Measurements from ENCODE around the gene DUSP2.

DNA sequence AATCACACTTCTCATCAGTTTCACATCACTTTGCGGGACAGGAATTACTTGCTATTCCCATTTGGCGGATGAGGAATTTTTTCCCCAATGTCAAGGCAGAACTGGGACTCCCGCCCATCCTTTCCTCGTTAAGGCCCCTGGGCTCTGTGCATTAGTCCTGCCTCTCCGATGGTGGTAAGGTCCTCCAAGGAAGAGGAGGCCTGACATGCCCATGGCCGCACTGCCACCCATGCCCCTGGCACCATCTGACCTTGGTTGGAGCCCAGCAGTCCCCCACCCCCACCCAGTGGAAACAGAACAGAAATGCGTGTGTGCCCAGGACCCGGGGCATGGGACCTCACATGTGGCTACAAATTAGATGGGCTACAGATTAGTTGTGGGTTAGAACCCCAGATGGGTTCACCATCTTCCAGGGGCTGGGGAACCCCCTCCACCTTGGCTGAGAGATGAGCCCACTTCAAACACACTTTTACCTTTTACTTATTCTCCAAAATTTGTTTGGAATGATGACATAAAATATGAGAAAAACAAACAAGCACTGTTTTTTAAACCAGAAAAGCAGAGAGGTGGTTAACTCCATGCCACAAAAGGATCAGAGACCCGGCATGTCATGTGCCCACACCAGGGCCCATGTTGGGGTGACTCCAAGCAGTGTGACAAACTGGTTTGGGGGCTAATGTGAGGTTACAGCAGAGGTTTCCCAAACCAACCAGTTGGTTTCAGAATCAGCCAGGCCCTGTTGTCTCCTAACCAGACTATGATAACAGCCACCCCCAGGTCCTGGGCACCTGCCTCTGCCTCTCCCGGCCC lies 11.0 kb upstream of the DUSP2 start:
- TF ChIP-seq, protein P1, sequence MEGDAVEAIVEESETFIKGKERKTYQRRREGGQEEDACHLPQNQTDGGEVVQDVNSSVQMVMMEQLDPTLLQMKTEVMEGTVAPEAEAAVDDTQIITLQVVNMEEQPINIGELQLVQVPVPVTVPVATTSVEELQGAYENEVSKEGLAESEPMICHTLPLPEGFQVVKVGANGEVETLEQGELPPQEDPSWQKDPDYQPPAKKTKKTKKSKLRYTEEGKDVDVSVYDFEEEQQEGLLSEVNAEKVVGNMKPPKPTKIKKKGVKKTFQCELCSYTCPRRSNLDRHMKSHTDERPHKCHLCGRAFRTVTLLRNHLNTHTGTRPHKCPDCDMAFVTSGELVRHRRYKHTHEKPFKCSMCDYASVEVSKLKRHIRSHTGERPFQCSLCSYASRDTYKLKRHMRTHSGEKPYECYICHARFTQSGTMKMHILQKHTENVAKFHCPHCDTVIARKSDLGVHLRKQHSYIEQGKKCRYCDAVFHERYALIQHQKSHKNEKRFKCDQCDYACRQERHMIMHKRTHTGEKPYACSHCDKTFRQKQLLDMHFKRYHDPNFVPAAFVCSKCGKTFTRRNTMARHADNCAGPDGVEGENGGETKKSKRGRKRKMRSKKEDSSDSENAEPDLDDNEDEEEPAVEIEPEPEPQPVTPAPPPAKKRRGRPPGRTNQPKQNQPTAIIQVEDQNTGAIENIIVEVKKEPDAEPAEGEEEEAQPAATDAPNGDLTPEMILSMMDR (IDR thresholded peaks at IDR 0.05), result no peak
- no peak for TF ChIP-seq POLR2A (IDR thresholded peaks at IDR 0.05)
